Omental fat pad (tissue), 4 donors: ENCODE data around the gene PCLO. TPM values are rescaled to one million over a fixed set of nuclear protein-coding genes. Genes with fewer than 3 reads are reported as not detected.
"Not testable (repeated sequence)": the region's sequence is repeated elsewhere in the genome, so short reads cannot be mapped to it uniquely, and the experiment has no call there.

Experiments
- ATAC-seq: fragments of 150-250 bp; one replicate; pipeline ENCODE4 v1.9.1; 2016; ENCODE audit warnings: mild to moderate bottlenecking, moderate library complexity; ENCODE audit not compliant: low FRiP score
- DNase-seq: peaks from one replicate; pipeline ENCODE4 v3.0.0-alpha.2; 2019; ENCODE audit warnings: low spot score
- total RNA-seq, 4 donors: library from RNA; depleted of rRNA; stranded (reverse); fragments of >200 nt; gene quantifications; one replicate each; pipeline ENCODE4 v1.1.0, GENCODE V29; 2016
- TF ChIP-seq, protein P1 (sequence below), 3 donors: fragments of 450-650 bp; IDR thresholded peaks; one replicate each; pipeline ENCODE4 v1.5.1; 2016 to 2017; ENCODE audit warnings: antibody characterized with exemption in 3 of 3, mild to moderate bottlenecking in 3 of 3, moderate library complexity in 2 of 3

Gene PCLO
- total RNA-seq, 4 donors from 2014 or later, result 0.75 to 5.7 (median 2.0) TPM

DNA sequence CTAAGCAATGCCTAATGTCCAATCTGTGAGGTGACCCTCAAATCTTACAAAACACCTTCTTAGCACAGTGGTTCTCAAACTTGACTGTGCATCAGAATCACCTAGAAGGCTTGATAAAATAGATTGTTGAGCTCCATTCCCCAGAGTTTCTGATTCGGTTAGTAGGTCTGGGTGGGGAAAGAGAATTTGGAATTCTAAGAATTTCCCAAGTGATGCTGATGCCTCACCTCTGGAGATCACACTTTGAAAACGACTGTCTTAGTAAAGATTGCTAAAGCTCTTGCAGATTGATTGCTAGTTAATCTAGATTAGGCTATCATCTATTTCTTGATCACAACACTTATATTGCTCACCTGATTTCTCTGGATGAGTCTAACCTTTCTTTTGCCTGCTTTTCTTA, 126.6 kb downstream of the PCLO start:
- ATAC-seq (no peak), DNase-seq (no peak)
- TF ChIP-seq, protein P1, sequence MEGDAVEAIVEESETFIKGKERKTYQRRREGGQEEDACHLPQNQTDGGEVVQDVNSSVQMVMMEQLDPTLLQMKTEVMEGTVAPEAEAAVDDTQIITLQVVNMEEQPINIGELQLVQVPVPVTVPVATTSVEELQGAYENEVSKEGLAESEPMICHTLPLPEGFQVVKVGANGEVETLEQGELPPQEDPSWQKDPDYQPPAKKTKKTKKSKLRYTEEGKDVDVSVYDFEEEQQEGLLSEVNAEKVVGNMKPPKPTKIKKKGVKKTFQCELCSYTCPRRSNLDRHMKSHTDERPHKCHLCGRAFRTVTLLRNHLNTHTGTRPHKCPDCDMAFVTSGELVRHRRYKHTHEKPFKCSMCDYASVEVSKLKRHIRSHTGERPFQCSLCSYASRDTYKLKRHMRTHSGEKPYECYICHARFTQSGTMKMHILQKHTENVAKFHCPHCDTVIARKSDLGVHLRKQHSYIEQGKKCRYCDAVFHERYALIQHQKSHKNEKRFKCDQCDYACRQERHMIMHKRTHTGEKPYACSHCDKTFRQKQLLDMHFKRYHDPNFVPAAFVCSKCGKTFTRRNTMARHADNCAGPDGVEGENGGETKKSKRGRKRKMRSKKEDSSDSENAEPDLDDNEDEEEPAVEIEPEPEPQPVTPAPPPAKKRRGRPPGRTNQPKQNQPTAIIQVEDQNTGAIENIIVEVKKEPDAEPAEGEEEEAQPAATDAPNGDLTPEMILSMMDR (IDR thresholded peaks at IDR 0.05), result no peak

DNA sequence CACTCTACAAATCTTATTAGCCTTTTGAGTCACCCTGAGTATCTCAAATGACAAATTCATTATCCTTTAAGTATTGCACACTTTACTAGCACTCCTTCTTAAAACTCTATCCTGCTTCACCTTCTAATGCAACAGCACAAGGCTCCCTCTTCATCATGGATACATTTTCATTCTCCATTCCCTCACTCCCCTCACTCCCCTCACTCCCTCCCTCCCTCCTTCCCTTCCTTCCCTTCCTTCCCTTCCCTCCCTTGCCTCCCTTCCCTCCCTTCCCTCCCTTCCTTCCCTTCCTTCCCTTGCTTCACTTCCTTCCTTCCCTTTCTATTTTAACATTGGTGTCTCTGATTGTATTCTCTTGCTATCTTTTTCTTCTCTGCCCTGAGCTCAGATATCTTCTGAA, 130.5 kb downstream of the PCLO start:
- TF ChIP-seq, protein P1 (IDR thresholded peaks at IDR 0.05), result no peak
- ATAC-seq (no peak), DNase-seq (no peak)

DNA sequence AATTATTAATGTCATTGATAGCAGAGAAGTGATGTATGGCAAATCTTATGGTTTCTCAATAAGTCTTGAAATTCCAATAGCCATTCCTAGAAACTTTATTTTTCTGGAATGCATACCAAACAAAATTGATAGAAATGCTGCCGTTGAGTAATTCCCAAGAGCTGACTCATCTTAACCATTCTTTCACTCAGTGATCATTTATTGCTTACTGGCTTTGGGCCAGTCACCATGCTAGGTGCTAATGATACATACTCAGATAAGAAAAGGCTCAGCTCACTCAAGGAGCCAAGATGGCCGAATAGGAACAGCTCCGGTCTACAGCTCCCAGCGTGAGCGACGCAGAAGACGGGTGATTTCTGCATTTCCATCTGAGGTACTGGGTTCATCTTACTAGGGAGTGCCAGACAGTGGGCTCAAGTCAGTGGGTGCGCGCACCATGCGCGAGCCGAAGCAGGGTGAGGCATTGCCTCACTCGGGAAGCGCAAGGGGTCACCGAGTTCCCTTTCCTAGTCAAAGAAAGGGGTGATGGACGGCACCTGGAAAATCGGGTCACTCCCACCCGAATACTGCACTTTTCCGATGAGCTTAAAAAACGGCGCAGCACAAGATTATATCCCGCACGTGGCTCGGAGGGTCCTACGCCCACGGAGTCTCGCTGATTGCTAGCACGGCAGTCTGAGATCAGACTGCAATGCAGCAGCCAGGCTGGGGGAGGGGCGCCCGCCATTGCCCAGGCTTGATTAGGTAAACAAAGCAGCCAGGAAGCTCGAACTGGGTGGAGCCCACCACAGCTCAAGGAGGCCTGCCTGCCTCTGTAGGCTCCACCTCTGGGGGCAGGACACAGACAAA, 138.6 kb downstream of the PCLO start:
- ATAC-seq, DNase-seq: not testable (repeated sequence)

DNA sequence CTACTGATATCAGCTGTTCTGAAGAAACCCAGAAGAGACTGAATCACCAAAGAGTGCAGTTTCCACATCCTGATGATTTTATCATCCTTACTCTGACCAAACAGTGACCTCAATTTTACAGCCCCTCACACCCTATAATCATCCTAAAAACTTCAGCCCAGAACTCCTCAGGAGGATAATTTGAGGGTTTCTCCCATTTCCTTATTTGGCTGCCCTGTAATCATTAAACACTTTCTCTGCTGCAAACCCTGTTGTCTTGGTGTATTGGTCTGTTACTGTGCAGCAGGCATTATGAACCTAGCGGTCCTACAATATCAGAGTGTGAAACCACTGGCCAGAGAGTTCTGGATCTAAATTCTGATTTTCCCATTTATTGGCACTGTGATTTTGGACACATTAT, 141.7 kb downstream of the PCLO start:
- TF ChIP-seq, protein P1 (IDR thresholded peaks at IDR 0.05), result no peak
- DNase-seq (no peak), ATAC-seq (no peak)

DNA sequence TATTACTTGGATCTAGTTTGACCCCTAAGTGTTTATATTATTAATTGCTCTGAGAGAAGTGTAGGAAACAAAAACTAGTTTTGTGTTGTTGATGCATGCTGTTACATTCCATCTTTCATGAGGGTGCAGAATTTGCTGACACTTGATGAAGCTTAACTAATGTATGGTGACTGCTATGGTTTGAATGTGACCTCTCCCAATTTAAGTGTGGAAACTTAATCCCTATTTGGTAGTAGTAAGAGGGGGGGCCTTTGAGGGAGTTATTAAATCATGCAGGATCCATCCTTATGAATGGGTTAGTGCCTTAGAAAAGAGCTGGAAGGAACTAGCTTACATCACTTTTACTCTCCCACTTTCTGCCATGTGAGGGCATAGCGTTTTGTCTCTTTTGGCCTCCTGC, 142.5 kb downstream of the PCLO start:
- DNase-seq (no peak), ATAC-seq (no peak)
- TF ChIP-seq, protein P1 (IDR thresholded peaks at IDR 0.05), result no peak

DNA sequence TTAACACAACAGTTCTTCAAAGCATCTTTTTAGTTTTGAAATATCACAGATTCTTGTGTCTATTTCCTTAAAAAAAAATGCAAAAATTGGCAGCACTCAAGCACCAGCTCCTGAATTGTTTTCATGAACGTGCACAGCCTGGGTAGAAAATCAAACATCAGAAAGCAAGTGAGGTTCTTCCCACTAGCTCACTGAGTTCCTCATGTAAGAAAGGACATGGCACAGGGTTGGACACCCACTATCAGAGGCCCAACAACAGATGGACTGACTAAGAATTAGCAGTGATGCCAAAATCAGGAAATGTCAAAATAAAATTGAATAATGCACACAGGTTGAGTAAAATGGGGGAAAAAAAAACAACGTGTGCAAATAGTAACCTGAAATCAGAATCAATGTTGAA, 146.8 kb downstream of the PCLO start:
- TF ChIP-seq, protein P1 (IDR thresholded peaks at IDR 0.05), result no peak
- DNase-seq, result no peak
- ATAC-seq, result no peak

DNA sequence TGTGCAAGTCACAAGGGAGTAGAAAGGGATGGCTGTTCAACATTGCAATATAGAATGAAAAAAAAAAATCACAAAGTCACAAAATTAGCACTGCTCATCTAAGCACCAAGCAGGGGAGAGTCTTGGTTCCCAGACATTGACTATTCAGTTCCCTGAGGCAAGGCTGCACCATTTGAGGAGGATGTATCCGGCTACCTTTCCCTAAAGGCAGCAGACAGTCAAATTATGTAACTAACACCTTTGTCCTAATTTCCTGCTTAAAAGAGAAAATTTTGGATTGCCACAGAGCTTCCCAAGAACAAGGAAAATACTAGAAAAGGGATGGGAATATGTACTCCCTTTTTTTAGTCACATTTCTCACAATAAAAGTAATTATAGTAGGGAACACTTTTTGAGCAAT, 148.1 kb downstream of the PCLO start:
- ATAC-seq, result no peak
- DNase-seq, result no peak
- TF ChIP-seq, protein P1 (IDR thresholded peaks at IDR 0.05), result no peak
